ENCODE results near the gene RTTN.

DNA sequence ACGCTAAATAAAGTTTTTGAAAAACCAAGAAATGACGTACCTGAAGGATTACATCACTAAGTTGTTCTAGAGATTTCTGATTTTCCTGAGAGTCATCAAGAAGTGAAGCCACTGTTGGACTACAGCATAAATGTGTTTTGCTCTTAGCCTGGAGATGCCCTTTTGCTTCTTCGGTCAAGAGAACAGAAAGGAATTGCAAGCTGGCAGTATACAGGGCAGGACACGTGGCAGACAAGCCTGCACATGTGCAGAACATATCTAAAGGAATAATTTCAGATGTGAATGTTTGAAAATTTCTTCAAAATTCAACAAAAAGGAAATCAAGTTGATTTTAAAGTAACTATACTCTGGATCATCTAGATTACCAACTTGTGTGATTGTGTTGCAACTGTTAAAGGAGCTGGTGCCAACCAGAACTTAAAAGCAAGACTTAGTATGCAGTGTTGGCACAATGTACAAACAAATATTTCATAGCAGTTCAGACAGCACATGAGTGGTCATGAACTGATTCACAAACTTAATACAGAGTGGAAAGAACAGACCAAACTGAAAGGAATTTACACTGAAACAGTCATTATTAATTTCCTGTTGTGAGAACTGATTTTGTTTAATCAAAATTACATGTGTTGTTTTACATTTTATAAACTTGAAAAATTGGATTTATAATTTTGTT is 157.4 kb downstream of the RTTN start:
- no peak for TF ChIP-seq POLR2A (IDR thresholded peaks at IDR 0.05)
- TF ChIP-seq, protein P1, sequence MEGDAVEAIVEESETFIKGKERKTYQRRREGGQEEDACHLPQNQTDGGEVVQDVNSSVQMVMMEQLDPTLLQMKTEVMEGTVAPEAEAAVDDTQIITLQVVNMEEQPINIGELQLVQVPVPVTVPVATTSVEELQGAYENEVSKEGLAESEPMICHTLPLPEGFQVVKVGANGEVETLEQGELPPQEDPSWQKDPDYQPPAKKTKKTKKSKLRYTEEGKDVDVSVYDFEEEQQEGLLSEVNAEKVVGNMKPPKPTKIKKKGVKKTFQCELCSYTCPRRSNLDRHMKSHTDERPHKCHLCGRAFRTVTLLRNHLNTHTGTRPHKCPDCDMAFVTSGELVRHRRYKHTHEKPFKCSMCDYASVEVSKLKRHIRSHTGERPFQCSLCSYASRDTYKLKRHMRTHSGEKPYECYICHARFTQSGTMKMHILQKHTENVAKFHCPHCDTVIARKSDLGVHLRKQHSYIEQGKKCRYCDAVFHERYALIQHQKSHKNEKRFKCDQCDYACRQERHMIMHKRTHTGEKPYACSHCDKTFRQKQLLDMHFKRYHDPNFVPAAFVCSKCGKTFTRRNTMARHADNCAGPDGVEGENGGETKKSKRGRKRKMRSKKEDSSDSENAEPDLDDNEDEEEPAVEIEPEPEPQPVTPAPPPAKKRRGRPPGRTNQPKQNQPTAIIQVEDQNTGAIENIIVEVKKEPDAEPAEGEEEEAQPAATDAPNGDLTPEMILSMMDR (IDR thresholded peaks at IDR 0.05): no peak

Data from uterus (tissue), 2 donors.